Uterus (tissue), 4 donors: ENCODE measurements around the gene MUC5AC. TPM values are rescaled to one million over a fixed set of nuclear protein-coding genes. Genes with fewer than 3 reads are reported as not detected.
A peak's percentile ranks its signal among the peaks of the same experiment; 100 is the strongest.
"Not testable (repeated sequence)": the region's sequence is repeated elsewhere in the genome, so short reads cannot be mapped to it uniquely, and the experiment has no call there.

Source experiments
- DNase-seq, 2 donors: peaks; one replicate each; pipeline ENCODE4 v3.0.0-alpha.2; 2019 to 2020
- H3K27ac ChIP-seq, 2 donors: fragments of 200-600 bp; sonication (generic); 1 replicate in 1 of 2; 2 replicates in 1 of 2; pipeline ENCODE4 v1.5.1; 2016 to 2018
- H3K27me3 ChIP-seq, 2 donors: fragments of 200-600 bp; sonication (generic); one replicate each; pipeline ENCODE4 v1.5.1; 2018 to 2019; ENCODE audit warnings: control low read depth in 1 of 2
- H3K36me3 ChIP-seq, 2 donors: fragments of 200-600 bp; sonication (generic); one replicate each; pipeline ENCODE4 v1.5.1; 2019; ENCODE audit warnings: control low read depth in 1 of 2
- H3K4me1 ChIP-seq, 2 donors: fragments of 200-600 bp; sonication (generic); one replicate each; pipeline ENCODE4 v1.5.1; 2018 to 2019; ENCODE audit warnings: control low read depth in 1 of 2
- H3K4me3 ChIP-seq, 2 donors: fragments of 200-600 bp; sonication (generic); 1 replicate in 1 of 2; 2 replicates in 1 of 2; pipeline ENCODE4 v1.5.1; 2018 to 2019; ENCODE audit warnings: mild to moderate bottlenecking in 1 of 2
- H3K9me3 ChIP-seq, 2 donors: fragments of 200-600 bp; sonication (generic); one replicate each; pipeline ENCODE4 v1.5.1; 2019; ENCODE audit warnings: control low read depth in 1 of 2
- CTCF ChIP-seq, 4 experiments: fragments of 200-600 bp in 2 of 4; fragments of 450-650 bp in 2 of 4; sonication (generic) in 2 of 4; IDR thresholded peaks; one replicate each; pipeline ENCODE4 v1.5.1; 2016 to 2019; ENCODE audit warnings: antibody characterized with exemption in 4 of 4, mild to moderate bottlenecking in 2 of 4, moderate library complexity in 1 of 4
- POLR2A ChIP-seq, 2 donors: fragments of 450-650 bp; IDR thresholded peaks; one replicate each; pipeline ENCODE4 v1.6.1; 2016; ENCODE audit warnings: antibody characterized with exemption in 2 of 2, mild to moderate bottlenecking in 1 of 2, moderate library complexity in 1 of 2
- intact Hi-C: fragments of 100-400 bp; cut with DNase I; formaldehyde crosslinking; loops from one replicate; pipeline ENCODE4 v1.15.1; 2023; ENCODE audit warnings: low total_unique reads
- total RNA-seq, 4 donors: library from RNA; depleted of rRNA in 3 of 4; stranded (reverse); fragments of >200 nt in 3 of 4; gene quantifications; one replicate each; pipeline versions ENCODE4 v1.1.0 to v1.2.4, GENCODE V29; 2014 to 2023
- donor health status: DM: yes; HTN: yes; CAD: no.

Gene MUC5AC
- total RNA-seq, 4 donors from 2014 or later: under 0.01 TPM; not detected in 3

- peak; percentile 0 to 1 for DNase-seq
- H3K4me3 ChIP-seq, H3K4me1 ChIP-seq, H3K36me3 ChIP-seq, H3K27ac ChIP-seq, H3K27me3 ChIP-seq, intact Hi-C loops, H3K9me3 ChIP-seq: not testable (repeated sequence)
Observed at GRCh38 chr11:1191786-1192470, 34.2 kb downstream of the MUC5AC start.

GRCh38 chr11:1192741-1193325 lies 35.1 kb downstream of the MUC5AC start:
- DNase-seq: peak; percentile 2 to 5
- intact Hi-C loops: no loop called here
- no peak overlapping the region for H3K27ac ChIP-seq
- no peaks in the 10 kb centered on the region for H3K4me1 ChIP-seq
- no peak overlapping the region for H3K4me3 ChIP-seq
- peaks cover 0 to 4% of the 10 kb centered on the region in 2 donors for H3K27me3 ChIP-seq
- H3K9me3 ChIP-seq: no peaks in the 10 kb centered on the region
- H3K36me3 ChIP-seq: no peaks in the 10 kb centered on the region
- TF ChIP-seq POLR2A (IDR thresholded peaks at IDR 0.05) (no peak), CTCF (IDR thresholded peaks at IDR 0.05) (no peak)

- Histone ChIP-seq H3K4me3 (no peak overlapping the region), H3K9me3 (no peaks in the 10 kb centered on the region), H3K4me1 (no peaks in the 10 kb centered on the region), H3K36me3 (no peaks in the 10 kb centered on the region), H3K27ac (no peak overlapping the region), H3K27me3 (peaks cover 0 to 5% of the 10 kb centered on the region in 2 donors)
- peak in 1 of 2 donors; percentile 8 for DNase-seq
- intact Hi-C loops: no loop called here
- TF ChIP-seq CTCF (IDR thresholded peaks at IDR 0.05) (no peak), POLR2A (IDR thresholded peaks at IDR 0.05) (no peak)
Observed at GRCh38 chr11:1193326-1194230, 35.8 kb downstream of the MUC5AC start.

- H3K27me3 ChIP-seq: peaks cover 0 to 12% of the 10 kb centered on the region in 2 donors
- intact Hi-C loops: no loop called here
- DNase-seq: peak in 1 of 2 donors; percentile 9
Observed at GRCh38 chr11:1194231-1194976, 36.7 kb downstream of the MUC5AC start.

More at GRCh38 chr11:1194231-1194976, 36.7 kb downstream of the MUC5AC start:
- Histone ChIP-seq H3K9me3 (no peaks in the 10 kb centered on the region), H3K27ac (no peak overlapping the region), H3K4me1 (no peaks in the 10 kb centered on the region), H3K36me3 (no peaks in the 10 kb centered on the region), H3K4me3 (no peak overlapping the region)
- no peak for TF ChIP-seq CTCF (IDR thresholded peaks at IDR 0.05)
- TF ChIP-seq POLR2A (IDR thresholded peaks at IDR 0.05): no peak
